NCI-H2107 treated with DMSO at 0.1 percent for 48 hours (cell line): Measurements from ENCODE around the gene UBAP1L.
"Not testable (repeated sequence)": the region's sequence is repeated elsewhere in the genome, so short reads cannot be mapped to it uniquely, and the experiment has no call there.

Experiments used
- DNase-seq: peaks from one replicate; lab custom pipeline; 2025; ENCODE audit not compliant: unreplicated experiment; lab: John Stamatoyannopoulos, UW

UBAP1L gene

DNA sequence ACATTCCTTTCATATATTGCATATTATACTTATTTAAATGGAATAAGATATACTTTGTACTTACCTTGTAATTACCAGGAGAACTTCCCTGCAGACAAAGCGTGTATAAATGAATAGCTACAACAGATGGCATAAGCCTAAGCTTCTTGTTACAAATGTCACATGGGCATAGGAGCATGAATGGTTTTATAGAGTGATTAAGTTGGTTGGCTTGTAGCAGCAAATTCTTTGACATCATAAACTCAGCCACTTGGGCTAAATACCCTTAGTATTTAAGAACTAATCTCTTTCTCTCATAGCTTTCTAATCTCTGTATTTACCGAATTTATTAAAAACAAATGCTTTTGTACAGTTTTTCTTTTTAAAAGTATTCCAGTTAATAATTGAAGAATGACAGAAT lies at the start of gene UBAP1L:
UBAP1L (minus strand) TSS at position 115 of the 400 bp plus-strand sequence. CDS start 8,985 bp downstream, outside the sequence.
- no peak for DNase-seq

GRCh38 chr15:65164139-65164538 lies 49.1 kb upstream of the UBAP1L start:
- no peak for DNase-seq

GRCh38 chr15:65163041-65163440 lies 48.0 kb upstream of the UBAP1L start:
- no peak for DNase-seq

GRCh38 chr15:65156692-65157091 lies 41.7 kb upstream of the UBAP1L start:
- DNase-seq, result no peak

GRCh38 chr15:65154720-65155119 lies 39.7 kb upstream of the UBAP1L start:
- DNase-seq, result no peak

GRCh38 chr15:65147902-65148301 lies 32.9 kb upstream of the UBAP1L start:
- no peak for DNase-seq

DNA sequence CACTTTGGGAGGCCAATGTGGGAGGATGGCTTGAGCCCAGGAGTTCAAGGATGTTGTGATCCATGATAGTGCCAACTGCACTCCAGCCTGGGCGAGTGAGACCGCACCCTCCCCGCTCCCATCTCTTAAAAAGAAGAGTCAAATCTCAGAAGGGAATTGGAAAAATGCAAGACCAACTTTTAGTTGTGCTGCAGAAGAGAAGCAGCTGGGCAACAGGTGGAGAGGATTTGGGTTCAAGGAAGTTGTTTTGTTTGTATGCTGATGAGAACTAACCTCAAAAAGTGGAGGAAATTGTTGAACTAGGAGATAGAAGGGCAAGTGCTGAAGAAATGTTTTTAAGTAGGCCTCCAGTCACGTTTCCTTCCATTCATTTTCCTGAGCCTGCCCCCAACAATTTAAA lies 31.4 kb upstream of the UBAP1L start:
- no peak for DNase-seq

DNA sequence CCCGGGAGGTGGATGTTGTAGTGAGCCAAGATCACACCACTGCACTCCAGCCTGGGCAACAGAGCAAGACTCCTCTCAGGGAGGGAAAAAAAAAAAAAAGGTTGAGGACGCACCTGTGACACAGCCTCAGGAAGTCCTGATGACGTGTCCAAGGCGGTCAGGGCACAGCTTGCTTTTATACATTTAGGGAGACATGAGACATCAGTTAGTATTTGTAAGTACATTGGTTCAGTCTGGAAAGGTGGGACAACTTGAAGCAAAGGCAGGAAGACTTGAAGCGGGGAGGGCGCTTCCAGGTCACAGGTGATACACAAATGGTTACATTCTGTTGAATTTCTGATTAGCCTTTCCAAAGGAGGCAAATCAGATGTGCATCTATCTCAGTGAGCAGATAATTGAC lies 23.6 kb upstream of the UBAP1L start:
- not testable (repeated sequence) for DNase-seq

DNA sequence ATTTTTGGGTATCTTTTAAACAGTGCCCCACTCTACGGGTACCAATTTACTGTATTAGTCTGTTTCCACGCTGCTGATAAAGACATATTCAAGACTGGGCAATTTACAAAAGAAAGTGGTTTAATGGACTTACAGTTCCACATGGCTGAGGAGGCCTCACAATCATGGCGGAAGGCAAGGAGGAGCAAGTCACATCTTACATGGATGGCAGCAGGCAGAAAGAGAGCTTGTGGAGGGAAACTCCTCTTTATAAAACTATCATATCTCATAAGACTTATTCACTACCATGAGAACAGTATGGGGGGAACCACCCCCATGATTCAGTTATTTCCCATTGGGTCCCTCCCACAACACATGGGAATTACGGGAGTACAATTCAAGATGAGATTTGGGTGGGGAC lies 22.9 kb upstream of the UBAP1L start:
- not testable (repeated sequence) for DNase-seq

GRCh38 chr15:65137089-65137488 lies 22.1 kb upstream of the UBAP1L start:
- not testable (repeated sequence) for DNase-seq

DNA sequence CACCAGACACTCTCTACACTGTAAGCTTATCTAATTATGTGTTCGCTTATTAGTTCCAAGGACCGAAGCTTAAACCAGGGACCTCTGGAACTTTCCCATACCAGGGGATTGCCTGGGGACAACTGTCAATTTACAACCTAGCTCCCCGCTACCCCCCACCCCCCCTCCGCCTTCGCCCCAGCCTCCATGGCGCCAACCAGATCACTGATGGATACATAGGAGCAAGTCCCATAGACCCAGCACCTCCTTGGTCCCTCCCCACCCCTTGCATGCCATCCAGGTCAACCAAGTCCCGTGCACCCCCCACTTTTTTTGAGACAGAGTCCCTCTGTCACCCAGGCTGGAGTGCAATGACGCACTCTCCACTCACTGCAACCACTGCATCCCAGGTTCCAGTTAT lies 19.5 kb upstream of the UBAP1L start:
- DNase-seq, result no peak

DNA sequence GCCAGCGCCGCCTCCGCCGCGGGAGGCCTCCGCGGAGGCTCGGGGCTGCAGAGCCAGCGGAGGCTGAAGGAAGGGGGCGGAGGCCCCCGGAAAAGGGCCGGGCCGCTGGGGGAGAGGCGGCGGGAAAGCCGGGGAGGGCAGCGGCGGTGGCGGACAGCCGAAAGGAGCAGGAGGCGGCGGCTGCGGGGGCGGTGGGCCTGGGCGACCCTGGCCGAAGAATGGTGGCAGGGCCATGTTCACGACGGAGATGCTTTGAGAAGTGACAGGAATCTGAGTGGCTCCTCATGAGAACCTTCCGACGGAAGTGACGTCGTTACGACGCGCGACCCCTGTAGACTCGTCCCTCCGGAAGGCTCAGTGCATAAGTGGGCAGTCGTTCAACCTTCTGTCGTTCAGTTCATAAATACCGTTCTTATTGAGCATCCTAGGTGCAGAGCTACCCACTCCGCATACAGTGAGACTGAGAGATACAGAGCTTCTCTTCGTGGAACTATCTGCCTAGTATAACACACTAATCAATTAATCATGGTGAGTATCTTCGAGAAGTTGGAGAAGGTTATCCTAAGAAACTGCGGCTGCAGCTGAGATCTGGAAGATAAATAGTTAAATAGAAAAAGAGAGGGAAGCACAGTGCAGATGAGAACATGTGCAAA lies 18.7 kb upstream of the UBAP1L start, which contains the start of gene PDCD7:
PDCD7 (minus strand) TSS at position 261 of the 653 bp plus-strand sequence; CDS start at position 234, 27 bp downstream.
- peak; percentile 75 for DNase-seq

DNA sequence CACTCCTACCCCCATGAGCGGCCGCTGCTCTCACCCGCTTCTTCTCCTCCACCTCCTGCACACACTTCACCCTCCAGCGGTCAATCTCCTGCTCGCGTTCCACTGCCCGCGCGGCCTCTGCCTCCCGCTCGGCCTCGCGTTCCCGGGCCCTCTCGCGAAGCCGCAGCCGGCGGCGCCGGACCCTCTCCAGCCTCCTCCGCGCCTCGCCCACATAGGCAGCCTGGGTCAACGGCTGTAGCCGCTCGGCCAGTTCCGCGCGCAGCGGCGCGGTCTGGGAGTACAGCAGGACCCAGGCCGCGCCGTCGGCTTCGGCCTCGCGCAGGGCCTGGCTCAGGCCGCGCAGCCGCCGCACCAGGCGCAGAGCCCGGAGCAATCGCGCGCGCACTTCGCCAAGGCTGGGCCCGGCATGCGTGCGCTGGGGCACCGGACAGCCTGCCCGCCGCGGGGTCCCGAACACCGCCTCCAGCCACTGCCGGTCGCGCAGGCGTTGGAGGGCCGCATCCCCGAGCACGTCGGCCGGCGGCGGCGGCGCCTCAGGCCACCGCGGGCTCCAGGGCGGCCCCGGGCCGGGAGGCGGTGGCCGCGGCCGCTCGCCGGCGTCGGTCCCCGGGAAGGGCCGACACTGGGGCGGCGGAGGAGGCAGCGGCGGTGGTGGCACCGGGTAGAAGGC lies 18.0 kb upstream of the UBAP1L start:
- no peak for DNase-seq

GRCh38 chr15:65130941-65131340 lies 15.9 kb upstream of the UBAP1L start:
- no peak for DNase-seq

GRCh38 chr15:65115542-65115941 lies 542 bp upstream of the UBAP1L start:
- DNase-seq, result peak; percentile 61

GRCh38 chr15:65110676-65111292 lies 4.2 kb downstream of the UBAP1L start:
- no peak for DNase-seq

GRCh38 chr15:65106011-65106590 lies 8.9 kb downstream of the UBAP1L start:
- no peak for DNase-seq

- DNase-seq, result no peak
These were observed 10.0 kb downstream of the UBAP1L start for GRCh38 chr15:65105038-65105437.

DNA sequence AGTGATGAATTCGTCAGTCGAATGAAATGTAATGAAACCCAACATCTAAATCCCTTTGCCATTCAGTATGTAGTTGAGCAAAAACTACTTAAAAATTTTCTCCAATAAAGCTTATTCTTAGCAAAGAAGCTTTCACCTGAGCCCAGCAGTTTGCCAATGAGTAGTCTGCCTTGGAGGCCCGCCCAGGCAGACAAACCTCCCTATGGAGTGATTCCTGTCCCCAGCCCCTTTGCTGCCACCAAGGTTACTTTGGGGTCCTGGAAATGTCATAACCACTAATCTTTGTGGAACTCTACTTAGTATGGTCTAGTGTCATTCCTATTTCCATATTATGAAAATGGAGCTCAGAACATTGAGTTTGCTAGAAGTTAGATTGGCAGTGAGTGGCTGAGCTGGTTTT lies 12.1 kb downstream of the UBAP1L start:
- no peak for DNase-seq

GRCh38 chr15:65101891-65102708 lies 12.9 kb downstream of the UBAP1L start:
- no peak for DNase-seq

DNA sequence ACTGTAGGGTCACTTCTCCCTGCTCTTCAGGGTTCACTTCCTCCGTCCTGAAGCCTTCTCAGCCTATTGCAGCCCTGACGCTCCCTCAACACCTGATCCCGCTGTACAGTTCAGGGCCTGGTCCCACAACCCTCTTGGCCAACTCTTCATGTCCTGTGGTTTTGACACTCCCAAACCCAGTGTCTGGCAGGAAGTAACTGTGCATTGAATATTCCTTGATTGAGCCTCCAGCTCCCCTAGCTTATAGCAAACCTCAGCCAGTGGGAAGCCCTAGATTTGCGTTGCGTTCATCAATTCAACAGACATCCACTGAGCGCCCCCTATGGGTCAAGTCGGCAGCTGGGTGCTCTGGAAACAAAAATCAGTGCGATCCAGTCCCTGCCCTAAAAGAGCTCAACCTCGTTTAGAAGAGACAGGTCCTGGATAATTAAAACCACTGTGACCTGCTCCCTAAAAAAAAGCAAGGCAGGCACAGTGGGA lies 13.5 kb downstream of the UBAP1L start:
- no peak for DNase-seq
